ENCODE data around the gene GPR158.

DNA sequence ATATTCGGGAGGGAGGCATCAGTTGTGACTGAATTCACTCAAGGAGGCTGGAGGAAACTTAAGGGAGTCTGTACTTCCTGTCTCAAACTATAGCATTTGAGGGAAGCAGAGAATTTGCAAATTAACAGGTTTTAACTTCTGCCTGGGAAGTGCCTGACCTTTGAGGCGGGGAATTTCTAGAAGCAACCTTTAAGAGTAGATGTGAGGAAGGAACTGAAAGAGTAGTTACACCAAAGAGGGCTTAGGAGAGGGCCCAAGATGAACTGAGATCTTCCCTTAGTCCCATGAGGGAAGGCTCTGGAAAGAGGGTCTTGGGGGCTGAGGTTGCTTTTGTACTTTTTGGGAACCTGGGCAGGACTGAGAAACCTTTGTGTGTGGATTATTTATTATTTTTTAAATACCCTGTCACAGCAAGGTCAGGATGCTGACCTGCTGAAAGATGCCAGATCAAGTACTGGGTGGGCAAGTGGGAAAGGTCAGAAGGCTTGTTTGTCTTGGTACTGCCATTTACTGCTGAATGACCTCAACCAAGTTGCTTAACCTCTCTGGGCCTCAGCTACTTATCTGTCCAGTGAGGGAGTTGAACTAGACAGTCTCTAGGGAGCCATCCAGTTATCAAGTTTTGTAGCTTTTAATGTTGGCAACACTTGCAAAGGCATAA is 2.4 kb downstream of the GPR158 start:
- TF ChIP-seq POLR2A (IDR thresholded peaks at IDR 0.05; ENCODE audit: low read depth, low read length) (no peak), POLR2AphosphoS5 (IDR thresholded peaks at IDR 0.05; ENCODE audit: low read depth, low read length) (no peak), TAF1 (IDR thresholded peaks at IDR 0.05; ENCODE audit: borderline replicate concordance, low read depth, low read length) (no peak)

All from GM12892 (cell line).